AML-193 (cell line): ENCODE measurements around the gene PEMT.

Experiments used
- DNase-seq, 2 experiments: peaks; one replicate each; lab custom pipeline; 2025; lab: John Stamatoyannopoulos, UW

The PEMT gene

GRCh38 chr17:17535957-17536356 lies 55.6 kb downstream of the PEMT start:
- no peak for DNase-seq

- DNase-seq: no peak
Measured at GRCh38 chr17:17533901-17534441, 57.5 kb downstream of the PEMT start.

- no peak for DNase-seq
Measured at GRCh38 chr17:17532991-17533390, 58.5 kb downstream of the PEMT start.

GRCh38 chr17:17531156-17531555 lies 60.4 kb downstream of the PEMT start:
- no peak for DNase-seq

- no peak for DNase-seq
Measured at GRCh38 chr17:17528696-17529652, 62.5 kb downstream of the PEMT start.

GRCh38 chr17:17527956-17528500 lies 63.5 kb downstream of the PEMT start:
- no peak for DNase-seq

GRCh38 chr17:17527534-17527933 lies 64.0 kb downstream of the PEMT start:
- no peak for DNase-seq

- no peak for DNase-seq
Measured at GRCh38 chr17:17526369-17526768, 65.1 kb downstream of the PEMT start.

GRCh38 chr17:17525956-17526355 lies 65.6 kb downstream of the PEMT start:
- no peak for DNase-seq

GRCh38 chr17:17525311-17525710 lies 66.2 kb downstream of the PEMT start:
- no peak for DNase-seq

GRCh38 chr17:17523731-17524490 lies 67.6 kb downstream of the PEMT start:
- DNase-seq: no peak

- no peak for DNase-seq
Measured at GRCh38 chr17:17523001-17523730, 68.3 kb downstream of the PEMT start.

GRCh38 chr17:17520599-17521232 lies 70.8 kb downstream of the PEMT start:
- DNase-seq: no peak

- DNase-seq: no peak
Measured at GRCh38 chr17:17519886-17520285, 71.6 kb downstream of the PEMT start.

GRCh38 chr17:17518951-17519350 lies 72.6 kb downstream of the PEMT start:
- DNase-seq: no peak

GRCh38 chr17:17518014-17518413 lies 73.5 kb downstream of the PEMT start:
- DNase-seq: no peak

- no peak for DNase-seq
Measured at GRCh38 chr17:17516941-17517720, 74.4 kb downstream of the PEMT start.

- DNase-seq: no peak
Measured at GRCh38 chr17:17515934-17516930, 75.3 kb downstream of the PEMT start.
